GM23248 (cell line): ENCODE measurements around the gene FAM167B.

ENCODE experiments used
- EZH2 ChIP-seq: fragments of 200-600 bp; sonication (generic); IDR thresholded peaks from 2 replicates; pipeline ENCODE4 v1.6.1; 2018; ENCODE audit warnings: antibody characterized with exemption, mild to moderate bottlenecking; ENCODE audit not compliant: insufficient read depth, poor library complexity, severe bottlenecking
- EZH2phosphoT487 ChIP-seq: fragments of 200-600 bp; sonication (generic); IDR thresholded peaks from 2 replicates; pipeline ENCODE4 v1.6.1; 2018; ENCODE audit warnings: antibody characterized with exemption, moderate library complexity, mild to moderate bottlenecking, low read depth; ENCODE audit not compliant: insufficient read depth

- TF ChIP-seq EZH2: peak; percentile 49
- TF ChIP-seq EZH2phosphoT487: no peak
Measured at GRCh38 chr1:32275424-32275823, 28.4 kb downstream of the FAM167B start.
